Fibroblast of skin of abdomen (primary cell): Measurements from ENCODE around the gene MEOX1.

Source experiments
- DNase-seq: peaks from one replicate; pipeline ENCODE4 v3.0.0-alpha.2; 2013

The MEOX1 gene

GRCh38 chr17:43652124-43652480, 9.6 kb downstream of the MEOX1 start:
- no peak for DNase-seq

GRCh38 chr17:43650471-43650870, 11.3 kb downstream of the MEOX1 start:
- DNase-seq = no peak

- DNase-seq = no peak
Observed at GRCh38 chr17:43648916-43649315, 12.8 kb downstream of the MEOX1 start.

GRCh38 chr17:43645765-43646481, 15.8 kb downstream of the MEOX1 start:
- DNase-seq = peak; percentile 44

GRCh38 chr17:43645450-43645764, 16.3 kb downstream of the MEOX1 start:
- no peak for DNase-seq

- no peak for DNase-seq
Observed at GRCh38 chr17:43644081-43644480, 17.6 kb downstream of the MEOX1 start.

DNA sequence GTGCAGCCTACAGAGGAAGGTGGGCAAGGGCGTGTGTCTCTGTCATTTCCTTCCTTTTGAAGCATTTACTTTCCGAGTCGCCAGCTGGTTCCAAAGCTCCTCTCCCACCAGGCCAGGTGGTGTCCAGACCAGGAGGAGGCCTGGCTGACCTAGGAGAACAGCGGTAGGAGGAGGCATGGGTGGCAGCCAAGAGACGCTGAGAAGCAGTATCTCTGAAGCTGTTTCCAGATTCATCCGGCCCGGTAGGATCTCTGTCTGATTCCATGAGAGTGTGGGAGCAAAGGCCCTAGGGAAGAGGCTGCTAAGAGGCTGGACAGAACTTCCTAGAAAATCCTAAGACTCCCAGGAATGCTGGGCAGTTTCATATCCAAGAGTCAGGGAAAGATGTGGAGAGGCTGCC, 20.3 kb downstream of the MEOX1 start:
- peak; percentile 19 for DNase-seq

DNA sequence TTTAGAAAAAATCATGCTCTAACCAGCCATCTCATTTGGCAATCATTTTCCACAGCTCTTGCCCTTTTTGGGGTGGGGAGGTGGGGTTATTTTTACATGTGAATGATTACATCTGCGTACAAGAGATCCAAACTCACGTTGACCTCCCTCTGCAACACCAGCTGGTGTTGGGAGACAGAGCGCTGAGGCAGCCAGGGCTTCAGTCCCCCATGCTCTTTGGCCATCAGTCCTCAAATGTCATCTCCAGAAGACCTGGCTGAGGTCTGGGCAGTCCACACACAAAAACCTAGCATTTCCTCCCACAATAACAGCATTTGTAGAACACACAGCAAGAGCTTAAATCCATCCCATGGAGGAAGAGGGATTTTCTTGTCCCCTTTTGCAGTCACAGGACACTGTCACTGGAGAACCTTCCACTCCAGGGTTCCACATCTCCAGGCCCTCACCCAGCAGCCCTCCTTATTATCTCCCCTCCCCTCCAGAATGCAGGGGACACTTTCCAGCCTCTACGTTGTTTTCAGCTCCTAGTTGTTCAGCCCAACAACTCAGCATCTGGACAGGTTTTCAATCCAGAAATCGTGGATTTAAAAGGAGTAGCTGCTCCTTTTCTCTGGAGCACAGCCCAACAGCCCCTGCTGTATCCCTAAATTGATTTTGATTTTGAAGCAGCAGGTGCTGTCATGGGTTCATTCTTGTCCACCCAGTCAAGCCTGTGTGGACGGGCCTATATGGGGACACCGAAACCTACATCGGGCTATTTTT, 21.1 kb downstream of the MEOX1 start:
- DNase-seq = no peak

DNA sequence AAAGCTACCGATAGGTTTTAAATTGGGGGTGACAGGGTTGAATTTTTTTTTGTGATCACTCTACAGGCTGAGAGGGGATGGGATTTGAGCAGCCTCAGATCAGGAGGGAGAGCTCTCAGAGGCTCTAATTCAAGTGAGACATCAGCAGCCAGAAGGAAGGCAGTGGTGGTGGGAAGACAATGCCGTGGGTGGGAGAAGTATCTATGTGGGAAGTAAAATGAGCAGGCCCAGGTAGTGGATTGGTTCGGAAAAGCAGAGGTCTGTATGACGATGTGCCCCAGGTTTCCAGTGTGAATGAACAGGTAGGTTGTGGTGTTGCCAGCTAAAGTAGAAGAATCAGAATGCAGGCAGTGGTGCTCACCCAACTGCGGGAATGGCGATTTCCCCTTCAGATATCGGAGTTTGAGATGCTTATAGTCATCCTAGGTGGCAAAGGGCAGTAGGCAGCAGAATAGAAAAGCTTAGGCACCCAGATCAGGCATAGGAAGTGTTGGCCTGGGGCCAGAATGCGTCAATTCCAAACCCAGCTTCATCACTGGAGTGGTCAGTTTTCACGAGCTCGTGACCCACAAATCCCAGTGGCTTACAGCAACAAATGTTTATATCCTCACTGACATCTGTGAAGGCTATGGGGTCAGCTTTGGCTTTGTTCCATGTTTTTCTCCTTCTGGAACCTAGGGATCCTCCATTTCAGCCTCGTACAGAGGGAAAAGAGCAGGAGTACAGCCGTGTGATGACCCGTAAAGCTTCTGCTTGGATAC, 24.0 kb downstream of the MEOX1 start:
- no peak for DNase-seq

DNA sequence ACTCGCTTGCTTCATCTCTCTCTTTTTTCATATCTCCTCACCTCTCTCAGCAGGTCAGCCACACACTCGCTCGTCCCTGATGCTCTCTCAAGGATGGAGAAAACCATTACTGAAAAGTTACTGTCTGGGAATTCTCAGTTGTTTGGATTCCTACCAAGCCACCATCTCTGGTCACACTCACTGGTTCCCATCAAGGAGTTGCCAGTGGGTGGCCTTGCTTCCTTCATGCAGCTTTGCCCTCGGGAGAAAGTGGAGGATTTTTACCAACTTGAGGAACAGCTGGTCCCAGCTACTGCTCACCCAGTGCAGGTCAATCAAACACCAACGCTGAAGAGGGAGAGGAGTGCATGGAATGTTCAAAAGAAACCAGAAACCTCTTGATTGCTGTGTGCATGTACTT, 25.3 kb downstream of the MEOX1 start:
- no peak for DNase-seq

GRCh38 chr17:43634591-43635125, 27.1 kb downstream of the MEOX1 start:
- no peak for DNase-seq

DNA sequence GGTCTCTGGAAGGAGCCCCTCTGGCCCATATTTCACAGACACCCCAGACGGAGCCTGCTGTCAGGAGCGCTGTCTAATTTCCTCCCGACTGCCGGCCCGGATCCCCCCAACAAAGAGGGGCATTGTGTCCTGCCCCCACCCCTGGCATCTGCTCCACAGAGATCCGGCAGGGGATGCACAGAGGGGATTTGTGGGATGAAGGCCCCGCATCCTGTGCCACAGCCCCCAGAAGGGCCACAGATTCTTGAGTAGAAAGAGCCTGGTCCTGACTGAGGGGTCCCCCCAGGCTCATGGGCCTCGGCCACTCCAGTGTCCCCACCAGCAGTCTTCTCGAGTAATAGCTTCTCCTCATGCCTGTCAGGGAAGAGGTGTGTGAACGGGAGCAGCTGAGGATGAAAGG, 29.5 kb downstream of the MEOX1 start:
- no peak for DNase-seq

- peak; percentile 67 for DNase-seq
Observed at GRCh38 chr17:43631429-43631828, 30.3 kb downstream of the MEOX1 start.

DNA sequence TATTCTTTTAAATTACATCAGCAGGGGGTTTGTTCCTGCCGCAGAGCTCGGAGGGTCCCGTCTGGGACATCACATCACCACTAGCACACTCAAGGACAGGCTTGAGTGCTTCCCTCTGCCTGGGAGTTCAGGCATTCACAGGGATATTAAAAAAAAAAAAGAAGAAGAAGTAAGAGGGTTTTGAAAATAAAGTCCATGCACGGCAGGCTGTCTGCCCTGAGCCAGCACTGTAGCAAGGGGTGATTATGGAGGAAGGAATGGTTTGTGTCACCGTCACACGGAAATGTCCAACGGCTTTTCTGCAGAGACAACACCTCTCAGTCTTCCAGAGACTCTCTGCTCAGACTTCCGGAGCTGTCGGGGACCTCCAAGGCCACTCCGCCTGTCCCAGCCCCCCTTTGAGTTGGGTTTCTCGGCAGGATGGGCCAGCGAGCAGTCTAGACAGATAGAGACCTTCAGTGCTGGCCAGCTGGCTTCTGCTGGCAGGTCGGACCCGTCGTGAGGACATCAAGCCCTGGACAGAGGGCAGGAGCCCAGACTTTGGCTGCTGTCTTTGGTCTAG, 33.6 kb downstream of the MEOX1 start:
- DNase-seq = no peak

DNA sequence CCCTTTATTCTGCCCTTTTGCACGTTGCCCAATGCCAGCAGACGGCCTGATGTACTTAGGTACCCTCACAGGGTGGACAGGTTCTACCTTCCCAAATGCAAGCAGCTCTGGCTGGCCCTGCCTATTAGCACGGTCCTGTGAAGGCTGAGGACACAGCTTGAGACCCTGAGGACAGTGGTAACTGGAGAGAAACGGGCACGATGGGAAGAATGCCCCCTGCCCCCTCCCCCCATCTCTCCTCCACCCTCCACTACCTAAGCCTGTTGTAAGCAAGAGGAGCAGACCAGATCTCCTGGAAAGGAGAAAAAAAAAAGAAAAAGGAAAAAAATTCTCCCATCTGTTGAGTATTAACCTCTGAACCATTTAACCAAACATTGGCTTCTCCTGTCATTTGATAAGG, 34.1 kb downstream of the MEOX1 start:
- DNase-seq = no peak

GRCh38 chr17:43626023-43626422, 35.7 kb downstream of the MEOX1 start:
- no peak for DNase-seq

DNA sequence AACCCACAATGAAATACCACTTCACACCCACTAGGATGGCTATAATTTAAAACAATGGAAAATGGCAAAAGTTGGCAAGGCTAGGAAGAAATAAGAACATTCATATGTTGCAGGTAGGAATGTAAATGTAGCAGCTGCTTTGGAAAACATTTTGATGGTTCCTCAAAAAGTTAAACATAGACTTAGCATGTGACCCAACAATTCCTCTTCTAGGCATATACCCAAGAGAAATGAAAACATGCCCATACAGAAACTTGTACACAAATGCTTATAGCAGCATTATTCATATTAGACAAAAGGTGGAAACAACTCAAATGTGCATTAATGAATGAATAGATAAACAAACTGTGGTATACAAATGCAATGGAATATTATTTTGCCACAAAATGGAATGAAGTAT, 36.1 kb downstream of the MEOX1 start:
- no peak for DNase-seq

DNA sequence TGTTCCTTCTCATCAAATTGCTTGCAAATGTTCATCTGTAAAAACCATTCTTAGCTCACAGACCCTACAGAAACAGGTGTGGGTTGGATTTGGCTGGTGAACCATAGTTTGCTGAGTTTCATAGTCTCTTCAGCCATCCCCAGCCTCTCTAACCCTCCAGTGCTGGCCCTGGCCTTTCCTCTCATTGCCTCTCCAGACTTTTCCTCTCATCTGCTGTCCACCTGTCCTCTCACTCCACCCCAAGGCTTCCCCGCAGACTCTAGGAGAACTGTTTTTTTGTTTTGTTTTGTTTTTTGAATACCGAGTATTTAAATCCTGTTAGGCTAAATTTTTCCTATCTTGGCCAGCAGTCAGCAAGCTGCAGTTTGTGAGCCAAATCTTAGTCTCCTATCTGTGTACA, 41.1 kb downstream of the MEOX1 start:
- DNase-seq = no peak

DNA sequence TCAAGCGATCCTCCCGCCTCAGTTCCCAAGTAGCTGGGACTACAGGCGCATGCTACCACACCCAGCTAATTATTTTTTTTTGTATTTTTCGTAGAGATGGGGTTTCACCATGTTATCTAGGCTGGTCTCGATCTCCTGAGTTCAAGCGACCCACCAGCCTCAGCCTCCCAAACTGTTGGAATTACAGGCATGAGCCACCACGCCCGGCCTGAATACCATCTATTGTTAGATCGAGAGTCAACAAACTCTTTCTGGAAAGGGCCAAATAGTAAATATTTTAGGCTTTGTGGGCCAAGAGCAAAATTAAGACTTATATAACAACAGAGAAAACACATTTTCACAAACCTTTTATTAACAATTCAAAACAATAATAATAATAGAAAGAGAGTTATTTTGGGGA, 41.6 kb downstream of the MEOX1 start:
- no peak for DNase-seq

DNA sequence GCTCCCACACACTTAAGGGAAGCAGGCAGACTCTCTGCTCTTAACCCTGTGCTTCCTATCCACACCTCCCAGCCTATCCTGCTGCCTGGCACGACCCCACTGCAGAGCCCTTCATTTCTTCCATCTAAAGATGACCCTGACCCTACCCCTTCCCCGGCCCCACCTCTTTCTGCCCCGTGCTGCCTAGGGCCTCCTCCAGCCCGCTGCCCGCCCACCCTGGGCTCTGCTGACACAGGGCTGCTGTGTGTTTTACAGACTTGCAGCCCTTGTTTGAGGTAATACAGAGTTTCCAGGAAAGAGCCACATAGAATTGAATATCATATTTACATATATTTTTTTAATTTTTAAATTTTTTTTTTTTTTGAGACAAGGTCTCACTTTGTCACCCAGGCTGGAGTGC, 42.0 kb downstream of the MEOX1 start:
- DNase-seq = no peak

DNA sequence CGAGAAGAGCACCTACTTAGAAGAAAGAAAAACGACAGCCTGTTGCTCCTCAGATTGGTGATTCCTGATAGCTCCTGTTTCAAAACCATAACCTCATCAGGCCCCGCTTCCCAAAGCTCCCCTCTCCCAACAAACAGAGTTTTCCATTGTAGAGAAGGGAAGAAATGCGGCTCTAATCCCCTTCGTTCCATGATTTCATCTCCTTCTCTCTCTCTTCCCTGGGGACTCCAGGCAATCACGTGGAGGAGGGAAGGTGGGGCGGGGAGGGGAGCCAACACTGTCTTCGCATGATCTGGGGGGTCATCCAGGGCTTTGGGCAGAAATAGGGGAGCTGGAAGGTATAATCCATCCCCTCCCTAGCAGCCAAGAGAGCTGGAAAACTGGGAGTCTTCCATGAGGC, 43.4 kb downstream of the MEOX1 start:
- DNase-seq = no peak

- DNase-seq = no peak
Observed at GRCh38 chr17:43616852-43617251, 44.9 kb downstream of the MEOX1 start.

DNA sequence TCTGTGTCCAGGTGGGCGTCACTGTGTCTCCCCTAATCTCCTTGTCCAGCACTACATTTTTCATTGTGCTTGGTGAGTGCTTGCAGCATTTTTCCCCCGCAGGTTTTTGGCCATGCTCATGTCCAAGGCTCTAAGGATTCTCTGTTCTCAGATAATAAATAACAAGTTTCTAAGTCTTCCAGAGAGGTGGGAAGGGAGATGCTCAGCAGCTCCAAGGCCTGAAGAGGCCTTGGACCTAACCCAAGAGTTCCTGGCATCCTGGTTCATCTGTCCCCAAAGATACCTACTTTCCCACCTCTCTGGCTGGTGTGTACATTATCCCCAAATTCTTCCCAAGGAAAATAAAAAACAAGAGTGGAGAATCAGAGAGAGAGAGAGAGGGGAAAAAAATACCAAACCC, 45.3 kb downstream of the MEOX1 start:
- DNase-seq = no peak

DNA sequence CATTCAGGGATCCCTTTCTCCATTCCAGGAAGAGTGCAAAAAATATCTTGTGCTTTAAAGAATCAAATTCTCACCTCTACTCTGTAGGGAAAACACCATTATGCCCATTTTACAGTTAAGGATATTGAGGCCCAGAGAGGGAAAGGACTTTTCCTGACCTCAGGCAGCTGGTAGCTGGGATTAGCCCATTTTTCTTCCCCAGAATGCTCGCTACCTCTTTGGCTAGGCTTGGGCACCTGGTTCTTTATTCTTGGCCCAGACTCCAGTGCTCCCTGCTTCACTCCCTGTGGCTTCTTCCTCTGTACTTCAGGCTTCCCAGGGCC, 45.7 kb downstream of the MEOX1 start:
- no peak for DNase-seq
